Neural cell (in vitro differentiated cells): Measurements from ENCODE around the gene PRR15L. TPM values are rescaled to one million over a fixed set of nuclear protein-coding genes. Genes with fewer than 3 reads are reported as not detected.

ENCODE experiments used
- H2AFZ ChIP-seq: fragments of 200-600, 300-800 bp; sonication (generic), shearing (Covaris generic); 2 replicates; pipeline ENCODE4 v1.6.0; 2014; ENCODE audit warnings: low read depth, mild to moderate bottlenecking, antibody characterized with exemption, low read length, moderate library complexity
- H3F3A ChIP-seq: fragments of 200-600 bp; shearing (Covaris generic); 2 replicates; pipeline ENCODE4 v1.6.1; 2016; ENCODE audit warnings: mild to moderate bottlenecking, moderate library complexity, mixed read lengths, antibody characterized with exemption, low read length; ENCODE audit not compliant: insufficient read depth, poor library complexity, severe bottlenecking
- H3K27ac ChIP-seq: fragments of 200-600, 300-800 bp; sonication (generic), shearing (Covaris generic); 2 replicates; pipeline ENCODE4 v1.5.1; 2014; ENCODE audit warnings: mild to moderate bottlenecking, low read length, moderate library complexity
- H3K27me3 ChIP-seq: fragments of 300-800, 200-600 bp; sonication (generic), shearing (Covaris generic); 2 replicates; pipeline ENCODE4 v1.6.0; 2014; ENCODE audit warnings: mild to moderate bottlenecking, low read depth, low read length, moderate library complexity; ENCODE audit not compliant: insufficient read depth
- H3K36me3 ChIP-seq: fragments of 300-800, 200-600 bp; sonication (generic), shearing (Covaris generic); 2 replicates; pipeline ENCODE4 v1.5.1; 2014; ENCODE audit warnings: mild to moderate bottlenecking, antibody characterized with exemption, low read length, moderate library complexity; ENCODE audit not compliant: insufficient read depth
- H3K4me2 ChIP-seq: fragments of 300-800, 200-600 bp; sonication (generic), shearing (Covaris generic); 2 replicates; pipeline ENCODE4 v1.6.0; 2014; ENCODE audit warnings: mild to moderate bottlenecking, low read length
- H3K4me3 ChIP-seq: fragments of 300-800, 200-600 bp; sonication (generic), shearing (Covaris generic); 2 replicates; pipeline ENCODE4 v1.5.1; 2014; ENCODE audit warnings: mild to moderate bottlenecking, low read length, moderate library complexity
- H3K79me2 ChIP-seq: fragments of 200-600 bp; shearing (Covaris generic); replicated peaks from 2 replicates; pipeline ENCODE4 v1.6.0; 2014; ENCODE audit warnings: mild to moderate bottlenecking, low read length, moderate library complexity; ENCODE audit not compliant: insufficient read depth
- H3K9ac ChIP-seq: fragments of 300-800, 200-600 bp; sonication (generic), shearing (Covaris generic); 2 replicates; pipeline ENCODE4 v1.6.1; 2016; ENCODE audit warnings: mild to moderate bottlenecking, low read length, mixed read lengths
- H3K9me2 ChIP-seq: fragments of 200-600 bp; shearing (Covaris generic); 2 replicates; pipeline ENCODE4 v1.6.1; 2016; ENCODE audit warnings: mild to moderate bottlenecking, low read length, mixed read lengths; ENCODE audit not compliant: insufficient read depth
- H3K9me3 ChIP-seq: fragments of 200-600, 300-800 bp; sonication (generic), shearing (Covaris generic); 2 replicates; pipeline ENCODE4 v1.6.1; 2016; ENCODE audit warnings: mild to moderate bottlenecking, mixed run types, low read length, moderate library complexity, mixed read lengths
- H4K20me1 ChIP-seq: fragments of 200-600 bp; shearing (Covaris generic); 2 replicates; pipeline ENCODE4 v1.6.1; 2016; ENCODE audit warnings: mild to moderate bottlenecking, mixed run types; ENCODE audit not compliant: insufficient read depth
- EP300 ChIP-seq: fragments of 450-650 bp; conservative IDR thresholded peaks from 2 replicates; pipeline ENCODE4 v1.6.1; 2014; ENCODE audit warnings: antibody characterized with exemption, mild to moderate bottlenecking, moderate library complexity; ENCODE audit not compliant: poor library complexity, severe bottlenecking
- EZH2 ChIP-seq: fragments of 200-600, 300-800 bp; shearing (Covaris generic), sonication (generic); IDR thresholded peaks from 2 replicates; pipeline ENCODE4 v1.6.1; 2014; ENCODE audit warnings: antibody characterized with exemption, low read length, borderline replicate concordance, mild to moderate bottlenecking; ENCODE audit not compliant: insufficient read depth, poor library complexity, severe bottlenecking
- MXI1 ChIP-seq: fragments of 450-650 bp; conservative IDR thresholded peaks from 2 replicates; pipeline ENCODE4 v1.6.1; 2014; ENCODE audit warnings: antibody characterized with exemption, mild to moderate bottlenecking; ENCODE audit not compliant: poor library complexity, severe bottlenecking
- POLR2AphosphoS5 ChIP-seq: IDR thresholded peaks from 2 replicates; pipeline ENCODE4 v1.6.1; 2012
- RAD21 ChIP-seq: fragments of 450-650 bp; conservative IDR thresholded peaks from 2 replicates; pipeline ENCODE4 v1.6.1; 2014; ENCODE audit warnings: antibody characterized with exemption, mild to moderate bottlenecking, moderate library complexity
- SMC3 ChIP-seq: fragments of 450-650 bp; conservative IDR thresholded peaks from 2 replicates; pipeline ENCODE4 v1.6.1; 2014; ENCODE audit warnings: antibody characterized with exemption, mild to moderate bottlenecking, moderate library complexity; ENCODE audit not compliant: poor library complexity
- TAF1 ChIP-seq: IDR thresholded peaks from 2 replicates; pipeline ENCODE4 v1.6.1; 2012; ENCODE audit warnings: low read depth
- polyA plus RNA-seq: library from polyadenylated mRNA; depleted of rRNA; stranded (reverse); fragments of >200 nt; gene quantifications from 2 replicates; pipeline ENCODE4 v1.2.3, GENCODE V29; 2014
- TF ChIP-seq, protein P1 (sequence below): fragments of 450-650 bp; IDR thresholded peaks from 2 replicates; pipeline ENCODE4 v1.5.1; 2014; ENCODE audit warnings: antibody characterized with exemption, mild to moderate bottlenecking, moderate library complexity; ENCODE audit not compliant: poor library complexity, severe bottlenecking
- TF ChIP-seq, protein P2 (sequence below): IDR thresholded peaks from 2 replicates; pipeline ENCODE4 v1.6.1; 2012; ENCODE audit warnings: borderline replicate concordance

PRR15L gene
- polyA plus RNA-seq, 1 donor from 2014 or later = not detected

DNA sequence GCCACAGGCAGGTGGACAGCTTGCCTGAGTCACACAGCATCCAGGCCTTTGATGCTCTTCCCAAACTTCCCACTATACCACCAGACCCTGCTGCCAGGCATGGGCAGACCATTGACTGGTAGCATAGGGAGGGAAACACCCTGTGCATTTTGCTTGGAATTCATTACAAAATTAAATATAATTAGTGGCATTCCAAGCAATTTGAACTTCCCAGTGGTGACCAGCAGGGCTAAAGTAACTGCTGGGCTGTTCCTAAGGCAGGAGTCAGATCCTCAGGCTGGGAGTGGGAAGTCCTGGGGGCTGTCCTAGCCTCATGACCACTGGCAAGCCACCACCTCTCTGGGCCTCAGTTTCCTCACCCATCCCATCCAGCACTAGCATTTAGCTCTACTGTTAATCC lies 3.8 kb downstream of the PRR15L start:
- Histone ChIP-seq H2AFZ (no peak overlapping the region), H3K36me3 (no peaks in the 10 kb centered on the region), H3K9me2 (no peaks in the 10 kb centered on the region), H3K27me3 (no peaks in the 10 kb centered on the region), H3K4me2 (no peak overlapping the region), H3K79me2 (no peaks in the 10 kb centered on the region), H3K9me3 (no peaks in the 10 kb centered on the region), H3F3A (no peaks in the 10 kb centered on the region), H3K9ac (no peak overlapping the region), H3K4me3 (no peak overlapping the region), H4K20me1 (no peaks in the 10 kb centered on the region), H3K27ac (no peak overlapping the region)
- TF ChIP-seq MXI1 = no peak
- TF ChIP-seq EZH2 = no peak
- TF ChIP-seq EP300 = no peak
- TF ChIP-seq POLR2AphosphoS5 = no peak
- TF ChIP-seq, protein P1, sequence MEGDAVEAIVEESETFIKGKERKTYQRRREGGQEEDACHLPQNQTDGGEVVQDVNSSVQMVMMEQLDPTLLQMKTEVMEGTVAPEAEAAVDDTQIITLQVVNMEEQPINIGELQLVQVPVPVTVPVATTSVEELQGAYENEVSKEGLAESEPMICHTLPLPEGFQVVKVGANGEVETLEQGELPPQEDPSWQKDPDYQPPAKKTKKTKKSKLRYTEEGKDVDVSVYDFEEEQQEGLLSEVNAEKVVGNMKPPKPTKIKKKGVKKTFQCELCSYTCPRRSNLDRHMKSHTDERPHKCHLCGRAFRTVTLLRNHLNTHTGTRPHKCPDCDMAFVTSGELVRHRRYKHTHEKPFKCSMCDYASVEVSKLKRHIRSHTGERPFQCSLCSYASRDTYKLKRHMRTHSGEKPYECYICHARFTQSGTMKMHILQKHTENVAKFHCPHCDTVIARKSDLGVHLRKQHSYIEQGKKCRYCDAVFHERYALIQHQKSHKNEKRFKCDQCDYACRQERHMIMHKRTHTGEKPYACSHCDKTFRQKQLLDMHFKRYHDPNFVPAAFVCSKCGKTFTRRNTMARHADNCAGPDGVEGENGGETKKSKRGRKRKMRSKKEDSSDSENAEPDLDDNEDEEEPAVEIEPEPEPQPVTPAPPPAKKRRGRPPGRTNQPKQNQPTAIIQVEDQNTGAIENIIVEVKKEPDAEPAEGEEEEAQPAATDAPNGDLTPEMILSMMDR = no peak
- no peak for TF ChIP-seq SMC3
- TF ChIP-seq RAD21 = no peak
- TF ChIP-seq, protein P2, sequence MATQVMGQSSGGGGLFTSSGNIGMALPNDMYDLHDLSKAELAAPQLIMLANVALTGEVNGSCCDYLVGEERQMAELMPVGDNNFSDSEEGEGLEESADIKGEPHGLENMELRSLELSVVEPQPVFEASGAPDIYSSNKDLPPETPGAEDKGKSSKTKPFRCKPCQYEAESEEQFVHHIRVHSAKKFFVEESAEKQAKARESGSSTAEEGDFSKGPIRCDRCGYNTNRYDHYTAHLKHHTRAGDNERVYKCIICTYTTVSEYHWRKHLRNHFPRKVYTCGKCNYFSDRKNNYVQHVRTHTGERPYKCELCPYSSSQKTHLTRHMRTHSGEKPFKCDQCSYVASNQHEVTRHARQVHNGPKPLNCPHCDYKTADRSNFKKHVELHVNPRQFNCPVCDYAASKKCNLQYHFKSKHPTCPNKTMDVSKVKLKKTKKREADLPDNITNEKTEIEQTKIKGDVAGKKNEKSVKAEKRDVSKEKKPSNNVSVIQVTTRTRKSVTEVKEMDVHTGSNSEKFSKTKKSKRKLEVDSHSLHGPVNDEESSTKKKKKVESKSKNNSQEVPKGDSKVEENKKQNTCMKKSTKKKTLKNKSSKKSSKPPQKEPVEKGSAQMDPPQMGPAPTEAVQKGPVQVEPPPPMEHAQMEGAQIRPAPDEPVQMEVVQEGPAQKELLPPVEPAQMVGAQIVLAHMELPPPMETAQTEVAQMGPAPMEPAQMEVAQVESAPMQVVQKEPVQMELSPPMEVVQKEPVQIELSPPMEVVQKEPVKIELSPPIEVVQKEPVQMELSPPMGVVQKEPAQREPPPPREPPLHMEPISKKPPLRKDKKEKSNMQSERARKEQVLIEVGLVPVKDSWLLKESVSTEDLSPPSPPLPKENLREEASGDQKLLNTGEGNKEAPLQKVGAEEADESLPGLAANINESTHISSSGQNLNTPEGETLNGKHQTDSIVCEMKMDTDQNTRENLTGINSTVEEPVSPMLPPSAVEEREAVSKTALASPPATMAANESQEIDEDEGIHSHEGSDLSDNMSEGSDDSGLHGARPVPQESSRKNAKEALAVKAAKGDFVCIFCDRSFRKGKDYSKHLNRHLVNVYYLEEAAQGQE = no peak
- TF ChIP-seq TAF1 = no peak

DNA sequence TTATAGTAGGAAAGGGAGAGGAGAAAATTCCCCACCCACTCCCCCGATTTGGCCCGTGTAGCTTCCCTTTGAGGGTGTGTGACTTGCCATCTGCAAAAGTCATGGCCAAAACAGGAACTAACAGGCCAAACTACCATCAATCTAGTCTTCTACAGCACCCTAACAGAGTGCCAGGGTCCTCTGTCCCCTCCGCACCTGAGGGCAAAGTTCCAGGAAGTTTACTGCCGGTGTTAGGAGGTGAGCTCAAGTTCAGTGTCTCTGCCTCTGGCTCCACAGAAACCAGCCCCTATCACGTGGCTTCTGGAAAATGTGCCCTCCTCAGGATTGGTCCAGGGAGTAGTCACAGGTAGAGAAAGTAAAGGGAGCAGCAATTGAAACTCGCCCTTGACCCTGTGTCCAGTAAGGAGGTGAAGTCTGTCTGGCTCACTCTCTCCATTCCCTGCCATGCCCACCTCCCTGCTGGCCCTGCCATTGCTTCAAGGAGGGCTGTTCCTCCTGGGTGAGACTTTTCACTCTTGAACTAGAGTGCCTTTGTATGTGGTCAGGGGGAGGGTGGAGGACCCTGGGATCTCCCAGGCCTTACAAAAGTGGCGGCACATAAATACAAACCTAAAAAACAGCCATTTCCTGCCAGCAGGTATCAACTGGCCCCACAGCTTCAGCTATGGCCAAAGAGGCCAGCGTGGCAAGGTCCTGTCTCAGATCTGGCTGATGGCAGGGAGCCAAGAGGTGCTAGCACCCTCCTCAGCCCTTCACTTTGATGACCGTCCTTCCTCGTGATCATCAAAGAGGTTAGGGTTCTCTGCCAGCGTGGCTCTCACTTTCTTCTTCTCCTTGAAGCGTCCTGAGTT lies 5.3 kb downstream of the PRR15L start:
- no peaks in the 10 kb centered on the region for H3K9me2 ChIP-seq
- TF ChIP-seq, protein P2 = no peak
- TF ChIP-seq POLR2AphosphoS5 (no peak), SMC3 (no peak), TAF1 (no peak), RAD21 (no peak), EP300 (no peak), EZH2 (no peak), MXI1 (no peak)
- TF ChIP-seq, protein P1 = no peak
- no peak overlapping the region for H3K27ac ChIP-seq
- H3K4me3 ChIP-seq = no peak overlapping the region
- no peaks in the 10 kb centered on the region for H3K36me3 ChIP-seq
- H3K27me3 ChIP-seq = no peaks in the 10 kb centered on the region
- H4K20me1 ChIP-seq = no peaks in the 10 kb centered on the region
- no peak overlapping the region for H3K4me2 ChIP-seq
- H2AFZ ChIP-seq = no peak overlapping the region
- H3K9me3 ChIP-seq = no peaks in the 10 kb centered on the region
- no peaks in the 10 kb centered on the region for H3F3A ChIP-seq
- H3K79me2 ChIP-seq = no peaks in the 10 kb centered on the region
- H3K9ac ChIP-seq = no peak overlapping the region
